ENCODE measurements around the gene LINGO3.

DNA sequence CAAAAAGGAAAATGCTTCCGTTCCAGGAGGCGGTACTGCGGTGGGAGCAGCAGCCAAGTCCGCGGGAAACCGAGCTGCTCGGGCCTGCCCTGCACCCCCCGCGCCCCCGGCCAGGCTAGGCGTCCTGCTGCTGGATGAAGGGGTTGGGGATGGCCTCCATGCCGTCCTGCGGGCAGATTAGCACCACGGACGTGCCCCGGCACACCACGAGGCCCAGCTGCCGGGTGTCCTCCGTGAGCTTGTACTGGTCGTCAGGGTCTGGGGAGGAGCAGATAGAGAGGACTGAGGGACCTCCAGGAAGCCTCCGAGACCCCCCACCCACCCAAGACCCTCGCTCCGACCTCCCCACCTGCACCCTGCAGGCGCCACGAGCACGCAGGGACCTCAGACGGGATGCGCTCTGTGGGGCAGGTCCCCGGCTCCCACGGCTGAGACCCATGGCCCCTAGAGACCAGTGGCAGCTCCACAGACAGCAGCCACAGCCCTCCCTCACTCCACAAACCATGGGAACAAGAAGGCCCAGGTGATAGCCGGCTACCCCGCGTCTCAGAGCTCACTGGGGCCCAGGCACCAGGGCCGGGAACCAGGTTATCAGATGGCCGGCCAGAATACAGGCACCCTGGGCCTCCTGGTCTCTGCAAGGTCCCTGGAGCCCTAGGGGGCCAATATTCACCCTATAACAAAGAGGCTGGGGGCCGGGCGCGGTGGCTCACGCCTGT is 13.8 kb upstream of the LINGO3 start:
- TF ChIP-seq EP300 (IDR thresholded peaks at IDR 0.05) (no peak), CTCF (IDR thresholded peaks at IDR 0.05) (no peak), POLR2A (IDR thresholded peaks at IDR 0.05; ENCODE audit: low read depth) (no peak), POLR2AphosphoS5 (IDR thresholded peaks at IDR 0.05) (no peak)
